NK-92 (cell line): ENCODE measurements around the gene CHRNG.

Experiments used
- DNase-seq: peaks from one replicate; lab custom pipeline; 2025; ENCODE audit not compliant: unreplicated experiment; lab: John Stamatoyannopoulos, UW

CHRNG gene, protein sequence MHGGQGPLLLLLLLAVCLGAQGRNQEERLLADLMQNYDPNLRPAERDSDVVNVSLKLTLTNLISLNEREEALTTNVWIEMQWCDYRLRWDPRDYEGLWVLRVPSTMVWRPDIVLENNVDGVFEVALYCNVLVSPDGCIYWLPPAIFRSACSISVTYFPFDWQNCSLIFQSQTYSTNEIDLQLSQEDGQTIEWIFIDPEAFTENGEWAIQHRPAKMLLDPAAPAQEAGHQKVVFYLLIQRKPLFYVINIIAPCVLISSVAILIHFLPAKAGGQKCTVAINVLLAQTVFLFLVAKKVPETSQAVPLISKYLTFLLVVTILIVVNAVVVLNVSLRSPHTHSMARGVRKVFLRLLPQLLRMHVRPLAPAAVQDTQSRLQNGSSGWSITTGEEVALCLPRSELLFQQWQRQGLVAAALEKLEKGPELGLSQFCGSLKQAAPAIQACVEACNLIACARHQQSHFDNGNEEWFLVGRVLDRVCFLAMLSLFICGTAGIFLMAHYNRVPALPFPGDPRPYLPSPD

DNA sequence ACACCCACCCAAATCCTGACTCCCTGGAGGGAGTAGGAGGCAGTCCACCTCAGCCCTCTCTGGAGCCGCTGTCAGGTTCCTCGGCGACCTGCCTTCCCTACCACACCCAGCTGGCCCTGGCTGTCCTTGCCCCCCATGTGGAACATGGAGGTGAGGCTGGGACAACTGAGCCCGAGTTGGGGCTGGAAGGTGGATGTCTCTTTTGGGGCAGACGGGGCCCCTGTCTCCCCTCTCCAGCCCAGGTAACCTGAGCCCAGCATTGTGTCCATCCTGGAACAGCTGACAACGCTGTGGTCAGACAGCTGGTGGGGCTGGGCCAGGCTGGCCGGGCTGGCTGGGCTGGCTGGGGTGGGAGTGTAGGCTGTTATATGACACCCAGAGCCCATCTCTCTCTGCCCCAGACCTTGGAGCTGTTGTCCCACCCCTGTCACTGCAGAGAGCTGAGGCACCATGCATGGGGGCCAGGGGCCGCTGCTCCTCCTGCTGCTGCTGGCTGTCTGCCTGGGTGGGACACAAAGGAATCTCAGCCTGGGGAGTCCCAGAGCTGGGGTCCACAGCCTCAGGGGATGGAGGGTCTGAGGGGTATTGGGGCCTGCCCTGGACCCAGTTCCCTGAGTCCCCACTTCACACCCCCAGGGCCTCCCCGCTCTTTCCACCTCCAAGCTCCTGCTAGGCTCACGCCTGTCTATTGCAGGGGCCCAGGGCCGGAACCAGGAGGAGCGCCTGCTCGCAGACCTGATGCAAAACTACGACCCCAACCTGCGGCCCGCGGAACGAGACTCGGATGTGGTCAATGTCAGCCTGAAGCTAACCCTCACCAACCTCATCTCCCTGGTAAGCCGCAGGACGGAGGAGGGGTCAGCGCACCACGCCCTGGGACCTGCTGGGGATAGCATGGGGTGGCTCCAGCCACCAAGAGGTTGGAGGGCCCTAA lies at the start of gene CHRNG:
Gene CHRNG (plus strand): TSS at position 395 of the 934 bp plus-strand sequence. CDS start 56 bp downstream, at position 451.
- DNase-seq: no peak

GRCh38 chr2:232490221-232491138 lies 49.0 kb upstream of the CHRNG start:
- DNase-seq: no peak

DNA sequence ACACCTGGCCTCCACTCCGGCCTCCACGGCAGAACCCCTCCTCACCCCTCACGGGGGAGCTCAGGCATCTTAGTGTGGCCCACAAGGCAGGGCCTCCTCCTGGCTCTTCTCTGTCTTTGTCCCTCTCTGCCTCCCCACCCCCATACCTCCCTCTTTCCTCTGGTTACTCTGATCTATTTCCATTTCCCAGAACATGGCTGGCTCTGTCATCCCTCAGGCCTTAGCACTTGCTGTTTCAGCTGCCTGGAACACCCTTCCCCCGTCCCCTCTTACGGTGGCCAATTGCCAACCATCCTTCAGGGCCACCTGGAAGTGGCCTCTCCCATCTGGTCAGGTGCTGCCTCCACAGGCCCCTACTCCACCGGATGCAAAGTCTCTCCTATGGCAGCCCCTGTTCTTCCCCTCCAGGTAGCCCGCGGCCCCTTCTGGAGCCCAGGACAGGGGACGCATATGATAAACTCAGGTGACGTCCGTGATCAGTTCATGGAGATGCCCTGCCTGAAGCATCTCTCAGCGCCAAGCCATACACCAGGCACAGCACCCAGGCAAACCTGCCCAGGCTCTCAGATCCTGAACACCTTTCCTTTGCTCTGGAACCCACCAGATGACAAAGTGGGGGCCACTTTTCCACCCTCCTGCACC lies 48.2 kb upstream of the CHRNG start:
- DNase-seq: no peak

DNA sequence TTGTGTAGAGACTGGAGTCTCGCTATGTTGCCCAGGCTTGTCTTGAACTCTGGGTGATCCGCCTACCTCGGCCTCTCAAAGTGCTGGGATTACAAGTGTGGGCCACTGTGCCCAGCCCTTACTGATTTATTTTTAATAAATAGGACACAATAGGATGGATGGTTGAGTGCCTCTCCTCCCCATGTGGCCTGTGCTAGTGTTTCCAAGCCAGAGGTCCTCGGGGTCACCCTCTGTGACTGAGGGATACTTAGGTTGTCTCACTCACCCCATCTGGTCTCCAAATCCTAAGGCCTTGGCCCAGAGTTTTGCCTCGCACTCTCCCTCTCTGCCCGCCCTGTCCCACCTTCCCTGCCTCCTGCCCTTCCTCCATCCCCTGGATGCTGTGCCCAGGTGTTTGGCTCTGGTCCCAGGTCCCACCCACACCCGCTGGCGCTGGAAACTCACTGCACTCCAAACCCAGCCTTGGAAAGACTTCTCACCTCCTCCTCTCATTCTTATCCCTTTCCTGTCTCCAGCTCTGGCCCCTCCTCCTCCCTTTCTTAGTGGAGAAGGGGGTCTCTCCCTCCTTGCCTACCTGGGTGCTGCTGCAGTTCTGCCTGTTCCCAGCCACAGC lies 47.1 kb upstream of the CHRNG start:
- DNase-seq: no peak

- no peak for DNase-seq
These were observed 46.4 kb upstream of the CHRNG start for GRCh38 chr2:232492963-232493700.

DNA sequence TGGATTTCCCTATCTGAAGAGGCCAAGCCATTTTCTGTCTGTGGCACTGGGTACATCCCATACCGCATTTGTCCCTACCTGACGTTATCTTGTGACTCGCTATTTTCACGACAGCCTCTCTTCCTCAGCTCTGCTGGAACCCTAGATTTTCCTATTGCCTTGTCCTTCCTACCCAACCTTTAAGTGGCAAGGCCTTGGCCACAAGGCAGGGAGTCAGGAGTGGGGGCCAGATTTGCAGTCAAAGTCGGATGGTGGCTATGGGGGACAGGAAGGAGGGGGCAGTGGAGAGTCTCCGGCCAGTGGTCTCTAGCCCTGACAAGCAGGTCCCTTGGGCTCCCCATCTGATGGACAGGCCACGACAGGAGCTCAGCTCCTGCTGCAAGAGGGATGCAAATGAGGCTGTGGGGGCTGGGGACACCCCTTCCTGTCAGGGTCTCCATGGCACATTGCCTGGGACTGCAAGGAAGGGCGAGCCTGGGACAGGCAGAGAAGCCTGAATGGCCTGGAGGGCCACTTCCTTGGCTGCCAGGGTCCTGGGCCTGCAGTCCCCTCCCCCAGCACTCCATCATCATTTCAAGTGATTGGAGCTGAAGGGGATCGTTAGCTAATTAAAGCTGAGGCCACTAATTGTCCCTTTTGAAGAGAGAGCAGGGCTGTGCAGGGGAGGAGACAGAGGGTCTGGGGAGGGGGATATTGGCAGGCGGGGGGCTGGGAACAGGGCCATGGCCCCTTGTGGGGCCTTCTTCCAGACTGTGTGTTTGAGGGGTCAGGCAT lies 45.6 kb upstream of the CHRNG start:
- no peak for DNase-seq

DNA sequence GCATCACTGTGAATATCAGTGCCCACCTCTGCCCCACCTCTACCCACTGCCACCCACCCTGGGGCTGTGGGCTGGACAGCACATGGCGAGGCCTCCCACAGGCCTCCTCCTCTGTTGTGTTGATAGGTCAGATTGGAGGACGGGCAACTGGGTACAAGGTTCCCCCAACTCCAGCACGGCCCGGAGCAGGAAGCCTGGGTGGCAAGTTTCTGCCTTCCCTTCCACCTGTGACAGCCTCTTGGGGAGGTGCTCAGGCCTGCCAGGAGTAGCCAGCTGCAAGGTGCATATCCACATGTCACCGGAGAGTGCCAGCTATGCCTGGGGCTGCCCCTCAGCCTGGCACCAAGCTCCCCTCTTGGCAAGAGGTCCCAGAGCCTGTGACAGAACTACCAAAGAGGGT lies 45.0 kb upstream of the CHRNG start:
- no peak for DNase-seq

DNA sequence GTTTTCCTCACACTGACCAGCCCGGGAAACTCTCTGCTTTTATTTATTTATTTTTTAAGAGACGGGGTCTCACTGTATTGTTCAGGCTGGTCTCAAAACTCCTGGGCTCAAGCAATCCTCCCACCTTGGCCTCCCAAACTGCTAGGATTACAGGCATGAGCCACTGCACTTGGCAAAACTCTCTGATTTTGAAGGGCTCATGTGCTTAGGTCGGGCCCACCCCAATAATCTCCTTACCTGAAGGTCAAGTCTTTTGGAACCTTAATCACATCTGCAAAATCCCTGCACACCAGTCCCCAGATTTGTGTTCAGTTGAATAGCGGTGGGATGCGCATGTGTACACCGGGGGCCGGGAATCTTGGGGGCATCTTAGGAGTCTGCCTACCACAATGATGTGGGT lies 44.2 kb upstream of the CHRNG start:
- DNase-seq: no peak

DNA sequence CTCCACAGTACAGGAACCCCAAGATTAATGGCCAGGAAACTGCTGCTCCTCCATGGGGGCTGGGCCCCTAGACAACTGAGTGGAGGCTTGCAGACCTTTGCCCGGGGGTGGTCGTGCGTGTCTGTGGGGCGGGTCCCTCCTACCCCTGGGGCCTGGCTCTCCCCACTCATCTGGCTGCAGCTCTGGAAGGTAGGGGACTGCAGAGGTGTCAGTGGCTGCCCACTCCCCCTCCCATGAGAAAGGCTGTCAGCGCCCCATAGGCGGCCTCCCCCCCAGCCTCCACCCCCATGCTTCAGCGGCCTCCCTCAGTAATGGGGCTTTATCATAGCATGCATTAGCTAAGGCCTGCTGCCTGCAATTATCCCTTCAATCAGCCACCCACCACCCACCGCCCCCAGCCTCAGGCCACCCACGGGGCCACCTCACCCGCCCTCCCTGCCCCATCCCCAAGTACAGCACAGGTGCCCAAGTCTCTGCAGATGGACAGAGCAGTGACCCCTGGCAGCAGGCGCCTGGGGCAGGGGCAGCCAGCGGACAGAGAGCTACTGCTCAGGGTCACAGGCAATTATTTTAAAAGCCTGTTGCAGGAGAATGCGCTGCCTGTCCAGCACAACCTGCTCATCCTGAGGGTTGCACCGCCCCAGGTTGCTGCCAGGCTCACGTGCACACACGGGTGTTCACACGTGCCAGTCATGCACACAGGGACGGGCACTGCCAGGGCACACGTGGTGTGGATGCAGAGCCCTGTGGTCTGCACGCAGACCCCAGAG lies 42.8 kb upstream of the CHRNG start:
- DNase-seq: no peak

GRCh38 chr2:232497348-232497747 lies 42.1 kb upstream of the CHRNG start:
- DNase-seq: no peak

DNA sequence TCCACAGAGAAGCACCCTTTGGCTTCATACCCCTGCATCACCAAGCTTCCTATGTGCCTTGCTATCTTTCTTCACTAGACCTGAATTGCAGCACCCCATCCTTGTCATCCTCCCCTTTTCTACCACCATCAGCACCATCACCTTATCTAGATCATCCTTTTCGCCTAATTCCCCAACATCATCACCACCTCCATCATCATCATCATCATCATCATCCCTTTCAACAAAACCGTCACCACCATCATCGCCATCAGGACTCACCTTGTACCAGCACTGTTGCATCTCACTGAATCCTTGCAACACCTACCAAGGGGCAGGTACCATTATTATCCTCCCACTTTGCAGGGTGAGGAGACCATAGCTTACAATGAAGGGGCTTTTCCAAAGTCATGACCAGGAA lies 41.0 kb upstream of the CHRNG start:
- DNase-seq: no peak

DNA sequence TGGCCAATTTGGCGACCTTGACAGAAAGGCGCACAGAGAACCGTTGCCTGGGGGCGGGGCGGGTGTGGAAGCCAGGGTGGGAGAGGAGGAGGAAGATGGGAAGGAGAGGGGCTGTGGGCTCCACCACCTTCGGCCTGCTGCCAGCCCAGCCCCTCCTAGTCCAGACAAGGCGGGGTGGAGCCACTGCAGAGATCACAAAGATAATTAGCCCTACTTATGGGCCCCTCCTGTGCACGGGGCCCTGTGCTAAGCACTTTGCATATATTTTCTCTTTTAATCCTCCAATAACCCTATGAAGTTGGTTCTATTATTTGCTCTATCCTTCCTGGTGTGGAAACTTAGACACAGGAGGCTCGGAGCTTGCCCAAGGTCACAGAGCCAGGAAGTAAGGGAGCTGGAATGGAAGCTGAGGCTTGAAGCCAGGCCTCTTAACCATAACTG lies 38.1 kb upstream of the CHRNG start:
- DNase-seq: no peak

DNA sequence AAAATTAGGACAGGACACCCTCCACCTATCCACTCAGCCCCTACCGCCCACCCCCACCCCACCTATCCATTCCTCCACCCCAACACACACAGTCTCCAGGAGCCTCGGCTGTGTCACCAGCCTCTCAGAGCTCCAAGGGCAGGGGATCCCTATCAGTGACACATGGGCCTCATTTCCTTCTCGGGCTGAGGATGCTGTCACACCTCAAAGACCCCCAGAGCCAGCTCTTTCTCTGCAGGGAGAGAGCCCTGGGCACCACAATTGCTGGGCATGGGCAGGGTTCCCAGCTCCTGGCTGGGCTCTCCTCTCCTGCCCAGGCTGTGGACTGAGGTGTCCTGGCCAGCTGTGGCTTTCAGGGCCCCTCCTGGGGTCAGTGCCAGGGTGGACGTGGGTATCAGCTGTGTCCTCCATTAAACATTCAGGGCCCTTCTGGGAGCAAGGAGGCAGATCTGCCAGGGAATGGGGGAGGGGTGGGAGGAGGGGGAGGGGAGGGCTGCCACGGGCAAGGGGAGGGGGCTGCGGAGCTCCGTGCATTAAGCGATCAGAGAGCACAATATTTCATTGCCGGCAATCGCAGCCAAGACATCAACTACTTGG lies 37.6 kb upstream of the CHRNG start:
- no peak for DNase-seq

GRCh38 chr2:232502511-232502910 lies 37.0 kb upstream of the CHRNG start:
- no peak for DNase-seq

- no peak for DNase-seq
These were observed 36.3 kb upstream of the CHRNG start for GRCh38 chr2:232502911-232503808.

- DNase-seq: no peak
These were observed 35.6 kb upstream of the CHRNG start for GRCh38 chr2:232503809-232504323.
